GM12872 (cell line): ENCODE results near the gene CLDN34.

ENCODE experiments used
- TF ChIP-seq, protein P1 (sequence below): IDR thresholded peaks from 3 replicates; pipeline ENCODE4 v1.5.1; 2011; ENCODE audit warnings: low read depth, mild to moderate bottlenecking, low read length, moderate library complexity; ENCODE audit not compliant: insufficient read depth

CLDN34 gene, protein sequence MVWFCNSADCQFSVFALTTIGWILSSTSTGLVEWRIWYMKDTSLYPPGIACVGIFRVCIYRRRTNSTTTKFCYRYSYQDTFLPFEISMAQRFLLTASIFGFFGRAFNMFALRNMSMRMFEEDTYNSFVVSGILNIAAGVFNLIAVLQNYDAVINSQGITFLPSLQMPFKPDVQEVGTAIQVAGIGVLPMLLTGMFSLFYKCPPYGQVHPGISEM

DNA sequence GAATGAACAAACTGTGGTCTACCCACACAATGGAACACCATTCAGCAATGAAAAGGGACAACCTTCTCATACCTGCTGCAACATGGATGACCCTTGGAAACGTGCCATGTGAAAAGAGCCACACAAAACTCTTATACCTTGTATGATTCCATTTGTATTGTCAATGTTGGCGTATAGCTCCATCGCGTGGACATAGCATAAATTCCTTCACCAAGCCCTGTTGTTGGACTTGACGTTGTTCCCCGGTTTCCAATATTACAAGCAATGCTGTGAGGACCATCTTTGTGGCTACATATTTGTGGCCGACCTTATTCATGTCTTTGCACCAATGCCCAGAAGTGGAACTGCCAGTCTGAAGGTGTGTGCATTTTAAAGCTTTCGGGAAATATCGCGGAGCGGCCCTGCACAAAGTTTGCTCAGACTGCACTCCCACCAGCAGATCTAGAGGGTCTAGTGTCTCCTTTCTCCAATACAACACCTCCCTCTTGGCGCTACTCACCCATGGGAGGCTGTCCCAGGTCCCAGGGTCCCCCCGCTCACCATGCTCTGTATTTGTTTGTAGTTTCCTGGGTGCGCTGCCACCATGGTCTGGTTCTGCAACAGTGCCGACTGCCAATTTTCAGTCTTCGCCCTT lies at the start of gene CLDN34:
CLDN34 (plus strand) TSS at position 584 of the 634 bp plus-strand sequence; CDS start at position 584, 0 bp downstream.
- TF ChIP-seq, protein P1, sequence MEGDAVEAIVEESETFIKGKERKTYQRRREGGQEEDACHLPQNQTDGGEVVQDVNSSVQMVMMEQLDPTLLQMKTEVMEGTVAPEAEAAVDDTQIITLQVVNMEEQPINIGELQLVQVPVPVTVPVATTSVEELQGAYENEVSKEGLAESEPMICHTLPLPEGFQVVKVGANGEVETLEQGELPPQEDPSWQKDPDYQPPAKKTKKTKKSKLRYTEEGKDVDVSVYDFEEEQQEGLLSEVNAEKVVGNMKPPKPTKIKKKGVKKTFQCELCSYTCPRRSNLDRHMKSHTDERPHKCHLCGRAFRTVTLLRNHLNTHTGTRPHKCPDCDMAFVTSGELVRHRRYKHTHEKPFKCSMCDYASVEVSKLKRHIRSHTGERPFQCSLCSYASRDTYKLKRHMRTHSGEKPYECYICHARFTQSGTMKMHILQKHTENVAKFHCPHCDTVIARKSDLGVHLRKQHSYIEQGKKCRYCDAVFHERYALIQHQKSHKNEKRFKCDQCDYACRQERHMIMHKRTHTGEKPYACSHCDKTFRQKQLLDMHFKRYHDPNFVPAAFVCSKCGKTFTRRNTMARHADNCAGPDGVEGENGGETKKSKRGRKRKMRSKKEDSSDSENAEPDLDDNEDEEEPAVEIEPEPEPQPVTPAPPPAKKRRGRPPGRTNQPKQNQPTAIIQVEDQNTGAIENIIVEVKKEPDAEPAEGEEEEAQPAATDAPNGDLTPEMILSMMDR, result no peak

DNA sequence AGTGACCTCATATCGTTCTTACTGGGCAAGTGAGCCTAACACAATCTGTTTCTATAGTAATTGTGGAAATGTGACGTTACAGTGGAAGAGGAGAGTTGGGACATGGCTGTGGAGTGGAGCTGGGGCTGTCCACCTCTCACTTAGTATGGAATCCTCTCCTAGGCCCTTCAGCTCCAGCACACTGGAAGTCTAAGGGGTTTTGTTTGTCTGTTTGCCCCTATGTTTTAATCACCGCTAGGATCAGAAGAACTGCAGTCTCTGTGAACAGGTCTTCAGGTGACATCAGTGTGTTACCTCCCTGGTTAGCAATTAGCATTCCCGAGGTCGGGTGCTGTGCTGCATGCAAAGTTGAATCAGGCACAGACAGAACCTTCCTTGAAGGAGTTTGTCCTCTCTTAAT lies 49.3 kb upstream of the CLDN34 start:
- TF ChIP-seq, protein P1, result no peak

DNA sequence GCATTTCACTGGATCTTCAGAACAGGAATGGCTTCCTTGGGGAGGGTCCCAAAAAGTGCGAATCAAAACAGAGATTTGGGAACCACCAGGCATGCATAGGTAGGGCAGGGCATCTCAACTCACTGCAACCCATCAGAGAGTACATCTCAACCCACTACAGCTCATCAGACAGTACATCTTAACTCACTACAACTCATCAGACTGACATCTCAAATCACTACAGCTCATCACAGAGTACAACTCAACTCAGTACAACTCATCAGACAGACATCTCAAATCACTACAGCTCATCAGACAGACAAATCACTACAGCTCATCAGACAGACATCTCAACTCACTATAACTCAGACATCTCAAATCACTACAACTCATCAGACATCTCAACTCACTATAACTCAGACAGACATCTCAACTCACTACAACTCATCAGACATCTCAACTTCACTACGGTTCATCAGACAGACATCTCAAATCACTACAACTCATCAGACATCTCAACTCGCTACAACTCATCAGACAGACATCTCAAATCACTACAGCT lies 47.5 kb upstream of the CLDN34 start:
- TF ChIP-seq, protein P1, result no peak

DNA sequence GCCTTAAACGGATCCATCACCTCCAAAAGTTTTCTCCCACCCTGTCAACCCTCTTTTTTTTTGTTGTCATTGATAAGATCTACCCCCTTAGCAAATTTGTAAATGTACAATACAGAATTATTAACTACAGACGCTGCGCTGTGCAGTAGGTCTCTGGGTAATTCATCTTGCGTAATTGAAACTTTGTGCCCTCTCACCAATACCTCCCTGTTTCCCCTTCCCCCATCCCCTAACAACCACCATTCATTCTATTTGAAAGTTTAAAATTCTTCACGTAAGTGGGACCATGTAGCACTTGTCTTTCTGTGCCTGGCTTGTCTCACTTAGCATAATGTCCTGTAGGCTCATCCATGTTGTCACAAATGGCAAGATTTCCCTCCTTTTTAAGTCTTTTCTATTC lies 45.8 kb upstream of the CLDN34 start:
- TF ChIP-seq, protein P1, result no peak

DNA sequence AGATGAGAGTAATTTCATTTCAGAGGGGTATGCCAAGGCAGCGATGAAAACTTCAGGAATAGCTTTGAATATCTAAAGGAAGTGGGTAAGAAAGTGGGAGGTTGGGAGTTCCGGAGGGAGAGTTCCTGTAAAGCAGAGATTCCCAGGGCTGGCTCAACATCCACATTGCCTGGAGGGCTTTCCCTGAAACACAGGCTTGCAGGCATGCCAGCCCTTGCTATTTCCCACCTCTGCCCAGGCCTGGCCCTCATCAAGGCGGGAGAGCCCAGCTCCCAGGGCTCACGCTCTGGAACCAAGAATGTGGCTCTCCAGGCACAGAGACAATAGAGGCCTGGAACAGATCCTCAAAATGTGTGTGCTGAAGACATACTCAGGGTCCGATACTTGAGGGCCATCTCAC lies 43.8 kb upstream of the CLDN34 start:
- TF ChIP-seq, protein P1, result no peak

DNA sequence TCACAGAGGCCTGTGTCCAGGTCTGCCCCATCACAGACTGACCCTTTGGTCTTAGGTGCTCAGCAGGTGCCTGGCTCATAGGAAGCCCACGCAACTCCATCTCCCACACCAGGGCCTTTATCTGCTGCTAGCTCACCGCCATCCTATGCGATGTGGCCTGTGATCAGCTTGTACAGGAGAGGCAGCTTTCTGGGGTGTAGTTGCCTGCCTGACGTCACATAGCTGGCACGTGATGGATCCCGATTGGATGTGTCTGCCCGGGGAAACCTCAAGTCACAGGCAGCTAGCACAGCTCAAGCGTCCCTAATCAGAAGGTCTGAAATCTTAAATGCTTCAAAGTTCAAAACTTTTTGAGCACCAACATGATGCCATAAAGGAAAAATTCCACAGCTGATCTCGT lies 41.2 kb upstream of the CLDN34 start:
- TF ChIP-seq, protein P1, result no peak

DNA sequence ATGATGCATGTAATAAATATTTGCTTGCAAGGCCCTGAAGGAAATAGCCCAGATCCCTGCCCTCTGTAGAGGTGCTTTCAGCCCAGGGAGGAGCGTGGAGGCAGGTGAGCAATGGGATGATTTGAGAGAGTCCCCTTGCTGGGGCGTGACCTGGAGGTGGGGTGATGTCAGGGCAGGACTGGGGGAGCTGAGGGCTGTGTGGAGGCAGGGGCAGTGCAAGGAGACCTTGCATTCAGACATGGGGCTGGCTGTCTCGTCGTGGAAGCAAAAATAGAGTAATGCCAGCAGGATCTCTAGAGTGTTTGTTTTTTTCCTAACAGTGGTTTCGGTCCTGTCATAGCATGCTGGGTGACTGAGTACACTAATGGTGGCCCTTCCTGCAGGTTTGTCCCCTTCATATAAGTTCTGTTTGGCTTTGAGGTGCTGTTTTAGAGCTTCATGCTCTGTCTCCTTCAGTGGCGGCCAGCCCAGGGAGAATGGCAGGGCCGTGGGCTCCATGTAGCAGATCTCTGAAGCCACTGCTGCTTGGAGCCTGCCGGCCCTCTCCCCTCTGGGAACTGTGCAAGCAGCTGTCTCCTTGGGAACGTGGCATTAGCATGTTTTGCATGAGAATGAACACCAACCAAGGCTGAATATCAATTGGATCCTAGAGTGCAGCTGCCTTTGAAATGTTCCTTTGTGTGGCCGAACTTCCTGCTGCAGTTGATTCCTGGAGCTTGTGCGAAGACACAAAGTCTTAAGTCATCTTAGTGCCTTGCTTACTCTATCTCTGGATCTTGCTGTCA lies 39.3 kb upstream of the CLDN34 start:
- TF ChIP-seq, protein P1, result no peak
